HepG2 (cell line): ENCODE measurements around the gene ATRN. TPM values are rescaled to one million over a fixed set of nuclear protein-coding genes. Genes with fewer than 3 reads are reported as not detected.

Experiments used
- PHF8 ChIP-seq: sonication (generic); formaldehyde crosslinking; IDR thresholded peaks from 2 replicates; pipeline ENCODE4 v1.5.0; 2020; ENCODE audit warnings: missing genetic modification reagents
- SCMH1 ChIP-seq: sonication (generic); formaldehyde crosslinking; IDR thresholded peaks from 2 replicates; pipeline ENCODE4 v1.9.0; 2021; ENCODE audit warnings: missing genetic modification reagents, mild to moderate bottlenecking, borderline replicate concordance
- SMARCC2 ChIP-seq: fragments of 450-650 bp; IDR thresholded peaks from 2 replicates; pipeline ENCODE4 v1.6.1; 2017; ENCODE audit warnings: antibody characterized with exemption, mild to moderate bottlenecking
- ZFP82 ChIP-seq: sonication (generic); formaldehyde crosslinking; IDR thresholded peaks from 2 replicates; pipeline ENCODE4 v1.5.1; 2020; ENCODE audit warnings: mild to moderate bottlenecking, missing genetic modification reagents, borderline replicate concordance
- ZFX ChIP-seq: sonication (generic); formaldehyde crosslinking; IDR thresholded peaks from 2 replicates; pipeline ENCODE4 v1.4.0; 2020; ENCODE audit warnings: mild to moderate bottlenecking, low read depth, missing genetic modification reagents, moderate library complexity
- ZNF382 ChIP-seq: sonication (generic); formaldehyde crosslinking; IDR thresholded peaks from 2 replicates; pipeline ENCODE4 v1.5.0; 2020; ENCODE audit warnings: missing genetic modification reagents, mild to moderate bottlenecking, borderline replicate concordance
- ZNF460 ChIP-seq: sonication (generic); formaldehyde crosslinking; IDR thresholded peaks from 2 replicates; pipeline ENCODE4 v1.5.1; 2020; ENCODE audit warnings: missing genetic modification reagents, mild to moderate bottlenecking, borderline replicate concordance
- ZNF891 ChIP-seq: sonication (generic); formaldehyde crosslinking; IDR thresholded peaks from 2 replicates; pipeline ENCODE4 v1.5.0; 2020; ENCODE audit warnings: mild to moderate bottlenecking, missing genetic modification reagents
- polyA plus RNA-seq, 8 experiments: library from polyadenylated mRNA; depleted of rRNA in 3 of 8; stranded (reverse) in 7 of 8; unstranded in 1 of 8; fragments of >200 nt; fragmentation: Illumina TruSeq in 4 of 8; extraction: Trizol in 4 of 8; gene quantifications; 2 replicates each; pipeline versions ENCODE4 v1.2.1 to v1.2.3, GENCODE V29; 2011 to 2016; ENCODE audit warnings: low read depth in 4 of 8, missing spikeins in 1 of 8, mixed read lengths in 1 of 8; ENCODE audit not compliant: insufficient read depth in 1 of 8
- total RNA-seq, 5 experiments: library from RNA; depleted of rRNA; stranded (reverse); fragments of >200 nt; fragmentation: Illumina TruSeq; extraction: Trizol; gene quantifications; 2 replicates each; pipeline ENCODE4 v1.2.3, GENCODE V29; 2016; ENCODE audit warnings: low read depth in 1 of 5
- TF ChIP-seq, protein P1 (sequence below): sonication (generic); formaldehyde crosslinking; IDR thresholded peaks from 2 replicates; pipeline ENCODE4 v1.5.0; 2020; ENCODE audit warnings: missing genetic modification reagents, mild to moderate bottlenecking, borderline replicate concordance
- TF ChIP-seq, protein P2 (sequence below): sonication (generic); formaldehyde crosslinking; IDR thresholded peaks from 2 replicates; pipeline ENCODE4 v1.4.0; 2020; ENCODE audit warnings: missing genetic modification reagents, mild to moderate bottlenecking, borderline replicate concordance
- TF ChIP-seq, protein P3 (sequence below), 2 experiments: sonication (generic) in 1 of 2; formaldehyde crosslinking in 1 of 2; IDR thresholded peaks; 2 replicates each; pipeline versions ENCODE4 v1.5.1 to v1.6.1; 2011 to 2020; ENCODE audit warnings: borderline replicate concordance in 1 of 2, low read depth in 1 of 2, low read length in 1 of 2, mild to moderate bottlenecking in 1 of 2, missing genetic modification reagents in 1 of 2, moderate library complexity in 1 of 2
- TF ChIP-seq, protein P4 (sequence below): sonication (generic); formaldehyde crosslinking; IDR thresholded peaks from 2 replicates; pipeline ENCODE4 v1.9.0; 2021; ENCODE audit warnings: missing genetic modification reagents, mild to moderate bottlenecking, borderline replicate concordance
- TF ChIP-seq, protein P5 (sequence below): IDR thresholded peaks from 2 replicates; pipeline ENCODE4 v1.6.1; 2016; ENCODE audit warnings: missing compliant biosample characterization, missing genetic modification reagents, borderline replicate concordance
- TF ChIP-seq, protein P6 (sequence below): sonication (generic); formaldehyde crosslinking; IDR thresholded peaks from 2 replicates; pipeline ENCODE4 v1.8.0; 2022; ENCODE audit warnings: mild to moderate bottlenecking, missing genetic modification reagents, moderate library complexity
- TF ChIP-seq, protein P7 (sequence below): sonication (generic); formaldehyde crosslinking; IDR thresholded peaks from 2 replicates; pipeline ENCODE4 v1.5.0; 2020; ENCODE audit warnings: missing genetic modification reagents, mild to moderate bottlenecking, borderline replicate concordance
- TF ChIP-seq, protein P8 (sequence below): sonication (generic); formaldehyde crosslinking; IDR thresholded peaks from 2 replicates; pipeline ENCODE4 v1.8.0; 2022; ENCODE audit warnings: missing genetic modification reagents, low read depth, mild to moderate bottlenecking, borderline replicate concordance

Gene ATRN
- total and polyA plus RNA-seq, 2 of the 13 experiments (the other 11 are each of a cell fraction or from before 2014, with no cell fraction given), result 44.2 to 81.1 TPM

DNA sequence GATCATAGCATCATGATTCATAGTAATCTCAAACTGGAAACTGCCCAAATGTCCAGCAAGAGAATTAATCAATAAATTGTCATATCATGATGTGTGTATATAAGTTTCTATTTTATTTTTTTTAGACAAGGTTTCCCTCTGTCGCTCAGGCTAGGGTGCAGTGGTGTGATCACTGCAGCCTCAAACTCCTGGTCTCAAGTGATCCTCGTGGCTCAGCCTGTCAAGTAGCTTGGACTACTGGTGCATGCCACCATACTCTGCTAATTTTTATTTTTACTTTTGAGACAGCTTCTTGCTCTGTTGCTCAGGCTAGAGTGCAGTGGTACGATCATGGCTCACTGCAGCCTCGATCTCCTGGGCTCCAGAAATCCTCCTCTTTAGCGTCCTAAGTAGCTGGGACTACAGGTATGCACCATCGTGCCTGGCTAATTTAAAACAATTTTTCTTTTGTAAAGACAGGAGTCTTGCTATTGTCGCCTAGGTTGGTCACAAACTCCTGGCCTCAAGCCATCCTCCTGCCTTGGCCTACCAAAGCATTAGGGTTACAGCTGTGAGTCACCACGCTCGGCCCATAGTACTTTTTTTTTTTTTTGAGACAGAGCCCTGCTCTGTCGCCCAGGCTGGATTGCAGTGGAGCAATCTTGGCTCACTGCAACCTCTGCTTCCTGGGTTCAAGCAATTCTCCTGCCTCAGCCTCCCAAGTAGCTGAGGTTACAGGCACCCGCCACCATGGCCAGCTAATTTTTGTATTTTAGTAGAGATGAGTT, 8.7 kb upstream of the ATRN start (continued):
- TF ChIP-seq, protein P1, sequence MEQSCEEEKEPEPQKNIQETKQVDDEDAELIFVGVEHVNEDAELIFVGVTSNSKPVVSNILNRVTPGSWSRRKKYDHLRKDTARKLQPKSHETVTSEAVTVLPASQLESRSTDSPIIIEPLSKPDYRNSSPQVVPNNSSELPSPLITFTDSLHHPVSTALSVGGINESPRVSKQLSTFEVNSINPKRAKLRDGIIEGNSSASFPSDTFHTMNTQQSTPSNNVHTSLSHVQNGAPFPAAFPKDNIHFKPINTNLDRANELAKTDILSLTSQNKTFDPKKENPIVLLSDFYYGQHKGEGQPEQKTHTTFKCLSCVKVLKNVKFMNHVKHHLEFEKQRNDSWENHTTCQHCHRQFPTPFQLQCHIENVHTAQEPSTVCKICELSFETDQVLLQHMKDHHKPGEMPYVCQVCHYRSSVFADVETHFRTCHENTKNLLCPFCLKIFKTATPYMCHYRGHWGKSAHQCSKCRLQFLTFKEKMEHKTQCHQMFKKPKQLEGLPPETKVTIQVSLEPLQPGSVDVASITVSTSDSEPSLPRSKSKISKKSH (CRISPR knock-in tag), result 0 out of 2 replicates have a peak, but pooled peaks have one; percentile 29
- TF ChIP-seq, protein P2, sequence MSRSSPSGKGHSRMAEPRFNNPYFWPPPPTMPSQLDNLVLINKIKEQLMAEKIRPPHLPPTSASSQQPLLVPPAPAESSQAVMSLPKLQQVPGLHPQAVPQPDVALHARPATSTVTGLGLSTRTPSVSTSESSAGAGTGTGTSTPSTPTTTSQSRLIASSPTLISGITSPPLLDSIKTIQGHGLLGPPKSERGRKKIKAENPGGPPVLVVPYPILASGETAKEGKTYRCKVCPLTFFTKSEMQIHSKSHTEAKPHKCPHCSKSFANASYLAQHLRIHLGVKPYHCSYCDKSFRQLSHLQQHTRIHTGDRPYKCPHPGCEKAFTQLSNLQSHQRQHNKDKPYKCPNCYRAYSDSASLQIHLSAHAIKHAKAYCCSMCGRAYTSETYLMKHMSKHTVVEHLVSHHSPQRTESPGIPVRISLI (CRISPR knock-in tag), result peak; percentile 85; the same call in 1 of the 2 replicates
- TF ChIP-seq ZNF382 (CRISPR knock-in tag), result no peak
- TF ChIP-seq, protein P3, sequence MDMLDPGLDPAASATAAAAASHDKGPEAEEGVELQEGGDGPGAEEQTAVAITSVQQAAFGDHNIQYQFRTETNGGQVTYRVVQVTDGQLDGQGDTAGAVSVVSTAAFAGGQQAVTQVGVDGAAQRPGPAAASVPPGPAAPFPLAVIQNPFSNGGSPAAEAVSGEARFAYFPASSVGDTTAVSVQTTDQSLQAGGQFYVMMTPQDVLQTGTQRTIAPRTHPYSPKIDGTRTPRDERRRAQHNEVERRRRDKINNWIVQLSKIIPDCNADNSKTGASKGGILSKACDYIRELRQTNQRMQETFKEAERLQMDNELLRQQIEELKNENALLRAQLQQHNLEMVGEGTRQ (IDR thresholded peaks at IDR 0.05; ENCODE audit: low read depth, low read length), result no peak
- TF ChIP-seq, protein P3 (CRISPR knock-in tag; IDR thresholded peaks at IDR 0.05; ENCODE audit: borderline replicate concordance), result no peak
- TF ChIP-seq, protein P4, sequence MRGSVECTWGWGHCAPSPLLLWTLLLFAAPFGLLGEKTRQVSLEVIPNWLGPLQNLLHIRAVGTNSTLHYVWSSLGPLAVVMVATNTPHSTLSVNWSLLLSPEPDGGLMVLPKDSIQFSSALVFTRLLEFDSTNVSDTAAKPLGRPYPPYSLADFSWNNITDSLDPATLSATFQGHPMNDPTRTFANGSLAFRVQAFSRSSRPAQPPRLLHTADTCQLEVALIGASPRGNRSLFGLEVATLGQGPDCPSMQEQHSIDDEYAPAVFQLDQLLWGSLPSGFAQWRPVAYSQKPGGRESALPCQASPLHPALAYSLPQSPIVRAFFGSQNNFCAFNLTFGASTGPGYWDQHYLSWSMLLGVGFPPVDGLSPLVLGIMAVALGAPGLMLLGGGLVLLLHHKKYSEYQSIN, result no peak
- TF ChIP-seq PHF8 (CRISPR knock-in tag), result 0 out of 2 replicates have a peak, but pooled peaks have one; percentile 4
- TF ChIP-seq, protein P5, sequence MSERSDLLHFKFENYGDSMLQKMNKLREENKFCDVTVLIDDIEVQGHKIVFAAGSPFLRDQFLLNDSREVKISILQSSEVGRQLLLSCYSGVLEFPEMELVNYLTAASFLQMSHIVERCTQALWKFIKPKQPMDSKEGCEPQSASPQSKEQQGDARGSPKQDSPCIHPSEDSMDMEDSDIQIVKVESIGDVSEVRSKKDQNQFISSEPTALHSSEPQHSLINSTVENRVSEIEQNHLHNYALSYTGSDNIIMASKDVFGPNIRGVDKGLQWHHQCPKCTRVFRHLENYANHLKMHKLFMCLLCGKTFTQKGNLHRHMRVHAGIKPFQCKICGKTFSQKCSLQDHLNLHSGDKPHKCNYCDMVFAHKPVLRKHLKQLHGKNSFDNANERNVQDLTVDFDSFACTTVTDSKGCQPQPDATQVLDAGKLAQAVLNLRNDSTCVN (CRISPR knock-in tag), result no peak
- no peak for TF ChIP-seq SCMH1 (CRISPR knock-in tag)
- TF ChIP-seq, protein P6, sequence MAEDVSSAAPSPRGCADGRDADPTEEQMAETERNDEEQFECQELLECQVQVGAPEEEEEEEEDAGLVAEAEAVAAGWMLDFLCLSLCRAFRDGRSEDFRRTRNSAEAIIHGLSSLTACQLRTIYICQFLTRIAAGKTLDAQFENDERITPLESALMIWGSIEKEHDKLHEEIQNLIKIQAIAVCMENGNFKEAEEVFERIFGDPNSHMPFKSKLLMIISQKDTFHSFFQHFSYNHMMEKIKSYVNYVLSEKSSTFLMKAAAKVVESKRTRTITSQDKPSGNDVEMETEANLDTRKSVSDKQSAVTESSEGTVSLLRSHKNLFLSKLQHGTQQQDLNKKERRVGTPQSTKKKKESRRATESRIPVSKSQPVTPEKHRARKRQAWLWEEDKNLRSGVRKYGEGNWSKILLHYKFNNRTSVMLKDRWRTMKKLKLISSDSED, result no peak
- 0 out of 2 replicates have a peak, but pooled peaks have one; percentile 24 for TF ChIP-seq ZFP82 (CRISPR knock-in tag)
- no peak for TF ChIP-seq SMARCC2
- TF ChIP-seq, protein P7, sequence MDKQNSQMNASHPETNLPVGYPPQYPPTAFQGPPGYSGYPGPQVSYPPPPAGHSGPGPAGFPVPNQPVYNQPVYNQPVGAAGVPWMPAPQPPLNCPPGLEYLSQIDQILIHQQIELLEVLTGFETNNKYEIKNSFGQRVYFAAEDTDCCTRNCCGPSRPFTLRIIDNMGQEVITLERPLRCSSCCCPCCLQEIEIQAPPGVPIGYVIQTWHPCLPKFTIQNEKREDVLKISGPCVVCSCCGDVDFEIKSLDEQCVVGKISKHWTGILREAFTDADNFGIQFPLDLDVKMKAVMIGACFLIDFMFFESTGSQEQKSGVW (CRISPR knock-in tag), result no peak
- TF ChIP-seq ZNF891, result 0 out of 2 replicates have a peak, but pooled peaks have one; percentile 25
- peak; percentile 75 for TF ChIP-seq ZNF460 (CRISPR knock-in tag)
- TF ChIP-seq ZFX (CRISPR knock-in tag), result peak; percentile 34; the same call in 1 of the 2 replicates
- TF ChIP-seq, protein P8, sequence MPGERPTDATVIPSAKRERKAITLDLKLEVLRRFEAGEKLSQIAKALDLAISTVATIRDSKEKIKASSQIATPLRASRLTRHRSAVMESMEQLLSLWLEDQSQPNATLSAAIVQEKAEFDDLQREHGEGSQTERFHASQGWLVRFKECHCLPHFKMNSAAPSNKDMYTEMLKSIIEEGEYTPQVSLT (CRISPR knock-in tag), result 0 out of 2 replicates have a peak, but pooled peaks have one; percentile 55
